ENCODE measurements around the gene ADAMTSL2.
"Not testable (repeated sequence)": the region's sequence is repeated elsewhere in the genome, so short reads cannot be mapped to it uniquely, and the experiment has no call there.

ADAMTSL2 gene

GRCh38 chr9:133560944-133561343 lies 26.4 kb downstream of the ADAMTSL2 start:
- DNase-seq: no peak

DNA sequence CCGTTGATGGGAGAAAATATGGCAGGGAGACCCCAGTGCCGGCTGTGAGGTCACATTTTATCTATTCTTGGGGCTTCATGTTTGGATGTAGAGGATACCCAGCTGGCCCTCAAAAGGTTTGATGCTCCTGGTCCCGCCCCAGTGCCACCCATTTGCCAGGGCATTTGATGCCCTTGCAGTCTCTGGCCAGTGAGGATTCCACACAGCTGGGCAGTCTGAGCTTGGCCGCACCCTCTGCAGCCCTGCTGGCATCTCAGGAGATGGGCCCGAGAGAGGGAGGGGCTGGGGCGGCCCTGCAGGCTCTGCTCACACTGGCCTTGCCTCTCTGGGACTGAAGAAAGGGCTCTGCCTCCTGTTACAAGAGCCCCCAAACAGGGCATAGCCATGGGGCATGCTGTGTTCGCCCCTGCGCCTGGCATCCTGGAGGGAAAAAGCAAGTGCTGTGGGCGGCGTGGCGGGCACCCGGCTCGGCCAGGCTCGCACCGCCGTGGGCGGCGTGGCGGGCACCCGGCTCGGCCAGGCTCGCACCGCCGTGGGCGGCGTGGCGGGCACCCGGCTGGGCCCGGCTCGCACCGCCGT lies 27.6 kb downstream of the ADAMTSL2 start:
- DNase-seq: no peak

DNA sequence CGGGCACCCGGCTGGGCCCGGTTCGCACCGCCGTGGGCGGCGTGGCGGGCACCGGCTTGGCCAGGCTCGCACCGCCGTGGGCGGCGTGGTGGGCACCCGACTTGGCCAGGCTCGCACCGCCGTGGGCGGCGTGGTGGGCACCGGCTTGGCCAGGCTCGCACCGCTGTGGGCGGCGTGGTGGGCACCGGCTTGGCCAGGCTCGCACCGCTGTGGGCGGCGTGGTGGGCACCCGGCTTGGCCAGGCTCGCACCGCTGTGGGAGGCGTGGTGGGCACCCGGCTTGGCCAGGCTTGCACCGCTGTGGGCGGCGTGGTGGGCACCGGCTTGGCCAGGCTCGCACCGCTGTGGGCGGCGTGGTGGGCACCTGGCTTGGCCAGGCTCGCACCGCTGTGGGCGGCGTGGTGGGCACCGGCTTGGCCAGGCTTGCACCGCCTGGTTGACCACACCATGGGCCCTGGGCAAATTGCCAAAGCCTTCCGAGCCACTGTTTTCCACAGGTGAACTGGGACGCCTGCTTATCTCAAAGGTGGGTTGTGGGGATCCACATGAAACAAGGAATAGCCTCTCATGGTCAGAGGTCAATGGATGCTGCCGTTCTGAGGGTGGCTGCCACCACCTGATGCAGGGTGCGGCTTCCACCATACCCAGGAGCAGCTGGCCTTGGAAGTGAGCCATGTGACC lies 28.2 kb downstream of the ADAMTSL2 start:
- DNase-seq: no peak

GRCh38 chr9:133563291-133563796 lies 28.8 kb downstream of the ADAMTSL2 start:
- no peak for DNase-seq

DNA sequence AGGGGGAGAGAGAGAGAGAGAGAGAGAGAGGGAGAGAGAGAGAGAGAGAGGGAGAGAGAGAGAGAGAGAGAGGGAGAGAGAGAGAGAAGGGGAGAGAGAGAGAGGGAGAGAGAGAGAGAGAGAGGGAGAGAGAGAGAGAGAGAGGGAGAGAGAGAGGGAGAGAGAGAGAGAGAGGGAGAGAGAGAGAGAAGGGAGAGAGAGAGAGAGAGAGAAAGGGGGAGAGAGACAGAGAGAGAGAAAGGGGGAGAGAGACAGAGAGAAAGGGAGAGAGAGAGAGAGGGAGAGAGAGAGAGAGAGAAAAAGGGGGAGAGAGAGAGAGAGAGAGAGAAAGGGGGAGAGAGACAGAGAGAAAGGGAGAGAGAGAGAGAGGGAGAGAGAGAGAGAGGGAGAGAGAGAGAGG lies 29.3 kb downstream of the ADAMTSL2 start:
- not testable (repeated sequence) for DNase-seq

DNA sequence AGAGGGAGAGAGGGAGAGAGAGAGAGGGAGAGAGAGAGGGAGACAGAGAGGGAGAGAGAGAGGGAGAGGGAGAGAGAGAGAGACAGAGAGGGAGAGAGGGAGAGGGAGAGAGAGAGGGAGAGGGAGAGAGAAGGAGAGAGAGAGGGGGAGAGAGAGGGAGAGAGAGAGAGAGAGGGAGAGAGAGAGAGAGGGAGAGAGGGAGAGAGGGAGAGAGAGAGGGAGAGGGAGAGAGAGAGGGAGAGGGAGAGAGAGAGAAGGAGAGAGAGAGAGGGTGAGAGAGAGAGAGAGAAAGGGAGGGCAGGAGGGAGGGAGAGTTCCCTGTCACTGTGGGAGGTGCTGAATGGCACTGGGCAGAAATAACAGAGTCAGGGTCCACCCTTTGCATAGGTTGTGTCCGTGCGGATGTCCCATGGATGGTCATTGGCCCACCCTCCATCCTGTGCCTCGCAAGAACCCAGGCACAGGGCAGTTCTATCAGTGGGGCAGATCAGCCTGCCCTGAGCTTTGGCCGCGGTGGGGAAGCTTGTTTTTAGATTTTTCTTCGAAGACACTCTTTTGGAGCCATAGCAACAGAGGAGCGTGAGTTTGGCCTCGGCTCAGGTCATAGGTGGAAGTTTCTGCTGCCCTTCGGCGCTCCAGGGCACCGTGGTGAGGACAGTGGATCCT lies 30.1 kb downstream of the ADAMTSL2 start:
- DNase-seq: no peak

- no peak for DNase-seq
Measured at GRCh38 chr9:133566382-133566781, 31.9 kb downstream of the ADAMTSL2 start.

DNA sequence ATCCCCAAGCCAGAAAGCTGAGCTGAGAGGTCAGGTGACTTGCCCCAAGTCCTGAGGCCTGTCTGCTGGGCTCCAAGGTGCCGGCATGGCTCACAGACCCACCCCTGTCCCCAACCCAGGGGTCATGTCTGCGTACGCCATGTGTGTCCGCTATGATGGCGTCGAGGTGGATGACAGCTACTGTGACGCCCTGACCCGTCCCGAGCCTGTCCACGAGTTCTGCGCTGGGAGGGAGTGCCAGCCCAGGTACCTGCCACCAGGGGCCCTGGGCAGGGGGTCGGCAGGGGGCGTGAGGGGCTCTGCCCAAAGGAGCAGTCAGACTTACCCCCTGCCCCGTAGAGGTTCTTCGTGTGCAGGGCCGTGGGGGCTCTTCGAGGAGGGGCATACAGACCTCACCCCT lies 32.3 kb downstream of the ADAMTSL2 start:
- no peak for DNase-seq

DNA sequence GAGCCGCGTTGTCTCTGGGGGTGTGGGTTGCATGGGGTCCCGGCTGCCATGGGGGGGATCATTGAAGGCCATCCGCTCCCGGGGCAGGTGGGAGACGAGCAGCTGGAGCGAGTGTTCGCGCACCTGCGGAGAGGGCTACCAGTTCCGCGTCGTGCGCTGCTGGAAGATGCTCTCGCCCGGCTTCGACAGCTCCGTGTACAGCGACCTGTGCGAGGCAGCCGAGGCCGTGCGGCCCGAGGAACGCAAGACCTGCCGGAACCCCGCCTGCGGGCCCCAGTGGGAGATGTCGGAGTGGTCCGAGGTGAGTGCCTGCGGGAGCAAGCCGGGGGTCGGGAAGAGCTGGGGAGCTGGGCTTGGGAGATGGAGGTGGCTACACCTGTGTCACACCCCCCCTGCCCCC lies 33.7 kb downstream of the ADAMTSL2 start:
- DNase-seq: no peak

DNA sequence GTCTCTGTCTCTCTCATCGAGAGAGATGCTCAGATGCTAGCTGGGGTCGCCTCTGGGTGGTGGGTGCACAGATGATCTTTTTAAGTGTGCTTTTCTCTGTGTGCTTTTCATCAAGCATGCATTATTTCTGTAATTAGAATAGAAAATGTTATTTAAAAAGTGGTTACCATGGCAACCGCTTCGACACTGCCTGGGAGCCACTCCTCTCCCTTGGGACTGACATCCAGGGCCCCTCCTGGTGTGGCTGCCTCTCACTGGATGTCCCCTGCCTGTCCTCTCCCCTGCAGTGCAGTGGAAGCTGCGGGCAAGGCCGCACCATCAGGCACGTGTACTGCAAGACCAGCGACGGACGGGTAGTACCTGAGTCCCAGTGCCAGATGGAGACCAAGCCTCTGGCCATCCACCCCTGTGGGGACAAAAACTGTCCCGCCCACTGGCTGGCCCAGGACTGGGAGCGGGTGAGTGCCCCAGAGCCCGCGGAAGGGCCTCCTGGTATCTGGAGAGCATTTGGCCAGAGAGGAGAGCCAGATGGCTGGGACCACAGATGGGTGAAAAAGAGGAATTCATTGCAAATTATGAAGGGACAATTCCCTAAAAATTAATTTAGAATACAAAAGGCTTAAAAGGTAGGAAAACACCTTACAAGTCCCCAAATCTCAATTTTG lies 34.7 kb downstream of the ADAMTSL2 start:
- DNase-seq: no peak

- no peak for DNase-seq
Measured at GRCh38 chr9:133569891-133570690, 35.6 kb downstream of the ADAMTSL2 start.

GRCh38 chr9:133570691-133571080 lies 36.2 kb downstream of the ADAMTSL2 start:
- no peak for DNase-seq

DNA sequence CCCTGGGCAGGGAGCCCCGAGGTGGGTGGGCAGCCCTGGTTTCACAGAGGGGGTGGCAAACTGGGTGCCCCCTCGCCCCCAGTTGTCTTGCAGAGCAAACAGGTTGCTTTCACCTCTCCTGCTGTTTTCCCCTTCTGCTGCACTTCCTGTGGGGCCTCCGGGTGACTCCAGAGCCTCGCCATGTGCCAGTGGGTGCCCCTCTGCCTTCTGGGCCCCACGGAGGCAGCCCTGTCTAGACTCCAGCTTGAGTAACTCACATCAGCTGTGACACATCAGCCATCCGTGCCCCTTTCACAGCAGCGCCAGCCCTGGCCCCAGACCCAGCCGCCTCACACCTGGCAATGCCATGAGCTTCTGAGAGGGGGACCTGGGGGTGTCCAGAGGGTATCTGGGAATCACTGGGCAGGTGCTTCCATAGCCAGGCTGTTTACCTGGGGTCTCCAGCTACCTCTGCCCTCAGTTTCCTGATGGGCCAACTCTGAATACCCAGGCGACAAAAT lies 36.9 kb downstream of the ADAMTSL2 start:
- DNase-seq: no peak

DNA sequence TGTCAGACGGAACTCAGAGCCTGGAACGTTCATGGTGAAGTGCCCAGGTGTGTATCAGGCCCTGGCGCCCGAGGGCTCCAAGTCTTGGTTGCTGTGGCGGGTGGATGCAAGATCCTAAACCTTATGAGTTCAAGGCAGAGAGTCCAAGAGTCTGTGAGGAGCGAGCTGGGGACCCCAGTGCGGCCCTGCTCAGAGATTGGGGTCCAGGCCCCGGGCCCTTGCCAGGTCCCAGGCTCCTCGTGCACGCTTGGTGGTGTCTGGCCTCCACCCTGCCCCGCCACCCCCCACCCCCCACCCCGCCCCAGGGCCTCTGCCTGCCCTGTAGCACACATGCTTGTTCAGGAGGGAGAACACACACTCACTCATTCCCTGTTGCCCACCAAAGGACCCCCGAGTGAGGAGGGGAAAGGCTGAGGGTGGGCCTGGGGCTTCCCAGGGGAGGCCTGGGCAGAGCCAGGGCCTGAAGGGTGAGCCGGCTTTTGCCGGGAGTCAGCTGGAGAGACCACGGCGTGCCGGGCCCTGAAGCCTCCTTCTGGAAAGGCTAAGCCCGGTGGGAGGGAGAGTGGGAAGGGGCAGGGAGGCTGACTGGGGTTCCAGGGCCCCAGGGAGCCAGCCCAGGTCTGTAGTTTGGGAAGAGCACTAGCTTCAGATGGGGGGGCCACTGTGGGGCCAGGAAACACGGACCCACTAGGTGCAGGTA lies 37.5 kb downstream of the ADAMTSL2 start:
- no peak for DNase-seq

- DNase-seq: no peak
Measured at GRCh38 chr9:133572821-133573361, 38.4 kb downstream of the ADAMTSL2 start.

DNA sequence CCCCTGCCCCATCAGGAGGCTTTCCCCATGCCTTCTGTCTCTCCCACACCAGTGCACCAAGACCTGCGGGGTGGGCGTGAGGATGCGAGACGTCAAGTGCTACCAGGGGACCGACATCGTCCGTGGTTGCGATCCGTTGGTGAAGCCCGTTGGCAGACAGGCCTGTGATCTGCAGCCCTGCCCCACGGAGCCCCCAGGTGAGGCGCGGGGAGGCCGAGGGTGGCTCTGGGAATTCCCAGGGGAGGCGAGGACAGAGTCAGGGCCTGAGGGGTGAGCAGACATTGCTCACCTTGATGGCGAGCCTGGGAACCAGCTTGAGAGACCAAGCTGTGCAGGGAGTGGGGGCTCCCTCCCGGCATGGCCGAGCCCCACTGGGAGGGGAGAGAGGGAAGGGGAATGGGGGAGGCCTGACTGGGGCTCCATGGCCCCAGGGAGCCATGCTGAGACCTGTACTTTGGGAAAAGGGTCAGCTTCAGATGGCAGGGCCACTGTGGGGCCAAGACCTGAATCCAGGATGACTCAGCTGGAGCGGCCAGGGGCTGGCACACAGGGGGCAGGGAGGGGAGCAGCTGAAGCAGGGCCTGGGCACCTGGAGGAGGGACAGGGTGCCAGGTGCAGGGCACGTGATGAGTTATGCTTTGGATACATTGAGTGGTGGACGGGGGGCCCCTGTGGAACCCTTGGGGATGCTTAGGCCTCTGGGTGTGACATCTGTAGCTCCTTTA lies 39.4 kb downstream of the ADAMTSL2 start:
- DNase-seq: no peak

DNA sequence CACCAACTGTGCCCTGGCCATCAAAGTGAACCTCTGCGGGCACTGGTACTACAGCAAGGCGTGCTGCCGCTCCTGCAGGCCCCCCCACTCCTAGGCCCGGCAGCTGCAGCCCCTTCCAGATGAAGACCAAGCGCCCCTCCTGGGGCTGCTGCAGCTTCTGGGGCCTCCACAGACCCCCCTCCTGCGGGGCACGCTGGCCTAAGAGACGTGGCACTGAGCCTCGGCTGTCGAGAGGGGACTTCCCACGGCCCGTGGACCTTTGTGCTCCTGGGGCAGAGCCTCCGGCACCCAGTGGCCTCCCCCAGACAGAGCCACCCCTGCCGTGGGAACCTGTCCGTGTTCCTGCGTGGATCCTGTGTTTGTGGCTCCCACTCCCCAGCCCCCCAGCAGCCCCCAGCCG lies 40.3 kb downstream of the ADAMTSL2 start:
- DNase-seq: no peak

DNA sequence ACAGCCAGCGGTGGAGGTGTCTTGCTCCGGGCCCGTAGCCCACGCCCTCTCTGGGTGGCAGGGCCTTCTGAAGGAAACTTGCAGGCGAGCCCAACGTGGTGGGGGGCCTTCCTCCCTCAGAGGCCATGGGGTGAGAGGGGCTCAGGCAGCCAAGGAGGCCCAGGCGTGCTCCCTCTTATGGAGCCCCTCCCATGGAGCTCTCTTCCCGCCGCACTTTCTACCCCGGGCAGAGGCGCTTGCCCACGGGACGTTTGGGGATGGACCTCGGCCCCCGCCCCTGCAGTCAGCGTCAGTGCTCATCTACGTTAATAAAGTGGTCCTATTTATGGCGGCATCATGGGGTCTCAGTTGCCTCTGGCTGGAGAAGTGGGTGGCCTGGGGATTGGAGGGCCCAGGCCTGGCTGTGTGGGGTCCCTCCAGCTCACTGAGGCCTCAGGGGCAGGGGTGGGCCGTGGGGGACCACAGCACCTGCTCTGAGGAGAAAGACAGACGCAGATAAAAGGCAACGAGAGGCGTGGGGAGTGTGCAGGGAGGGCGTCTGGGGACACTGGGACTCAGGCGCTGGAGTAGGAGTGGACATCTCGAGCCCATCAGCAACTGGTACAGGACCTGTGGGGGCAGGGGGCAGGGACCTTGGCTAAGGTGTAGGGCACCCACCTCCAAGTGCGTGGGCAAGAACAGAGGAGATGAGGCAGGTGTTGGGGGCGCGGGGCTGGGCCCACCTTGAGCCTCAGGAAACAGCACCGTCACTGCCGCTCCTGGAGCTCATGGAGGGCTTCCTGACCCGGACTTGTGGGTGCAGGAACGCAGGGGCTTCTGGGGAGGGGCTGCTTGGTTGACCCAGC lies 40.9 kb downstream of the ADAMTSL2 start:
- DNase-seq: no peak

DNA sequence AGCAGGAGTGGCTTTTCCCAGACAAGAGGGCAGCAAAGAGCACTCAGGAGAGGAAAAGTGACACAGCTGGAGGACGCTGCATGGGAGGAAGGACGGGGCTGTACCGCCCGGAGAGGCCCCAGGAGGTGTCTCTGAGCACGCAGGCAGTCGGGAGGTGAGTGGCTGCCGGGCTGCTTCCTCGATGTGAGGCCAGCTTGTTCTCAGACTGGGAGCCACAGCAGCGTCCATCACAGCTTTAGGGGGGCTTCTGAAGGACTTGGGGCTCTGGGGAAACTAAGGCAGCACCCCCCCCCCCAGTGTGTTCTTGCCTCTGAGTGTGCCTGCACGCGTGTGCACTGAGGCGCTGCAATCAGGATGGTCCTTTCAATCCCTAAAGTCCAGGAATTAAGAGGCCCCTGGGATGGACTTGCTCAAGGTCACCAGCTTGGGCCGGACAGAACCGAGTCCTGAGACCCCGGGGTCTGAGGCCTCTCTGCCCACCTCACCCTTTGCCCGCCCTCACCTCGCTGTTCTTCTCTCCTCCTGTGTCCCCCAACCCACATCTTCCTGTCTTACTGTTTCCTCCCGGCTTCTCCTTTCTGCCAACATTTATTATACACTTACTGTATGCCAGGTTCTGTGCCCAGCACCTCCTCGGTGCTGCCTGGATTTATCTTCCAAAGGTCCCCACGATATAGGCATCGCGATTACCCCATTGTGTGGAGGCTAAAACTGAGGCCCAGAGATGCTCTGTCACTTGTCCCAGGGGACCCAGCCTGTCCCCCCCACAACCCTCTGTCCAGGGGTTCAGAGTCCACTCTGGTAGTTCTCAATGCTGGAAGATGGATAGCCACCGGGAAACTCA lies 41.7 kb downstream of the ADAMTSL2 start:
- no peak for DNase-seq
